OCI-LY7 (cell line): Measurements from ENCODE around the gene MUC22.
"Not testable (repeated sequence)": the region's sequence is repeated elsewhere in the genome, so short reads cannot be mapped to it uniquely, and the experiment has no call there.

Experiments
- EZH2phosphoT487 ChIP-seq: fragments of 200-600 bp; sonication (generic); IDR thresholded peaks from 2 replicates; pipeline ENCODE4 v1.6.1; 2018; ENCODE audit warnings: low read depth, borderline replicate concordance, mild to moderate bottlenecking, mixed run types, antibody characterized with exemption, low read length, moderate library complexity, mixed read lengths
- TF ChIP-seq, protein P1 (sequence below): fragments of 200-600 bp; sonication (generic); conservative IDR thresholded peaks from 2 replicates; pipeline ENCODE4 v1.5.1; 2014; ENCODE audit warnings: mild to moderate bottlenecking, antibody characterized with exemption, low read length, moderate library complexity, mixed read lengths

DNA sequence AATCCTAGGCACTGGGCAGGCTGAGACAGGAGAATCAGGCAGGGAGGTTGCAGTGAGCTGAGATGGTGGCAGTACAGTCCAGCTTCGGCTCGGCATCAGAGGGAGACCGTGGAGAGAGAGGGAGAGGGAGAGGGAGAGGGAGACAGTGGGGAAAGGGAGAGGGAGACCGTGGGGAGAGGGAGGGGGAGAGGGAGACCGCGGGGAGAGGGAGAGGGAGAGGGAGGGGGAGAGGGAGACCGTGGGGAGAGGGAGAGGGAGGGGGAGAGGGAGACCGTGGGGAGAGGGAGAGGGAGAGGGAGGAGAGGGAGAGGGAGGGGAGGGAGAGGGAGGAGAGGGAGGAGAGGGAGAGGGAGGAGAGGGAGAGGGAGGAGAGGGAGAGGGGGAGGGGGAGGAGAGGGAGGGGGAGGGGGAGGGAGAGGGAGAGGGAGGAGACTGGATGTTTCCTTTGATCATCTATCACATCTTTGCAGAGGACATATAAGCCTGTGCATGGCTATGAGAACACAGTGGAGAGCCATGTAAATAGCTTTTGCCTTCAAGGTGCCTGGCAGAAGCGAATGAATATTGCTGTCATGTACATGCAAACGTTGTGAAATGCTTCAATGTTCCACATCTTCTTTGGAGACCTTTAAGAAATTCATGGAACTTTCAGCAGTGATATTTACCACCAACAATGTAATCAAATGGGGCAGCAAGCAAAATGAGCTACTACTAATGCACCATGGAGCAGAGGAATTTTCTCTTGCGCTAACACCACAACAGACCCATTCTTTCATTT is 57.8 kb downstream of the MUC22 start:
- TF ChIP-seq, protein P1, sequence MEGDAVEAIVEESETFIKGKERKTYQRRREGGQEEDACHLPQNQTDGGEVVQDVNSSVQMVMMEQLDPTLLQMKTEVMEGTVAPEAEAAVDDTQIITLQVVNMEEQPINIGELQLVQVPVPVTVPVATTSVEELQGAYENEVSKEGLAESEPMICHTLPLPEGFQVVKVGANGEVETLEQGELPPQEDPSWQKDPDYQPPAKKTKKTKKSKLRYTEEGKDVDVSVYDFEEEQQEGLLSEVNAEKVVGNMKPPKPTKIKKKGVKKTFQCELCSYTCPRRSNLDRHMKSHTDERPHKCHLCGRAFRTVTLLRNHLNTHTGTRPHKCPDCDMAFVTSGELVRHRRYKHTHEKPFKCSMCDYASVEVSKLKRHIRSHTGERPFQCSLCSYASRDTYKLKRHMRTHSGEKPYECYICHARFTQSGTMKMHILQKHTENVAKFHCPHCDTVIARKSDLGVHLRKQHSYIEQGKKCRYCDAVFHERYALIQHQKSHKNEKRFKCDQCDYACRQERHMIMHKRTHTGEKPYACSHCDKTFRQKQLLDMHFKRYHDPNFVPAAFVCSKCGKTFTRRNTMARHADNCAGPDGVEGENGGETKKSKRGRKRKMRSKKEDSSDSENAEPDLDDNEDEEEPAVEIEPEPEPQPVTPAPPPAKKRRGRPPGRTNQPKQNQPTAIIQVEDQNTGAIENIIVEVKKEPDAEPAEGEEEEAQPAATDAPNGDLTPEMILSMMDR, result not testable (repeated sequence)
- not testable (repeated sequence) for TF ChIP-seq EZH2phosphoT487
